Measurements from ENCODE around the gene TFDP1.

Gene TFDP1

DNA sequence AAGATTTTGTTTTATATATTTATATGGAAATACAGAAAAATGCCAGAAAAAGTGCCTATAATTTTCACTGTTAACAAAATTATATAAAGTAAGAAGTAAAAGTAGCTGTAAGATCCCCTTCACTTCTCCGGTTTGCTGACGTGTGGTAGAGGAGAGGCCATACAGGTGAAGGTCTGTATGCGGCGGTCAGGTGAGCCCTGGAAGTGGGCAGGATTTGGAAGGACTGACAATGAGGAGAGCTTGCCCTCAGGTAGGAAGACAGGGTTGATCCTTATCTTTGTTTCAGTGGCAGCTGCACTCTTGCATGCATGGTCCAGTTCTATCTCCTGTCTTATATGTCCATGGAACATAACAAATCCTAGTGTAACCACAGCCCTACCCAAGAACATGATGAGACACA lies 16.9 kb upstream of the TFDP1 start:
- DNase-seq (ENCODE audit: low spot score) = no peak

- DNase-seq (ENCODE audit: low spot score) = no peak
Observed at GRCh38 chr13:113573065-113573464, 11.5 kb upstream of the TFDP1 start.

GRCh38 chr13:113576597-113576996 lies 8.0 kb upstream of the TFDP1 start:
- no peak for DNase-seq (ENCODE audit: low spot score)

GRCh38 chr13:113577881-113578435 lies 6.6 kb upstream of the TFDP1 start:
- DNase-seq (ENCODE audit: low spot score) = no peak

DNA sequence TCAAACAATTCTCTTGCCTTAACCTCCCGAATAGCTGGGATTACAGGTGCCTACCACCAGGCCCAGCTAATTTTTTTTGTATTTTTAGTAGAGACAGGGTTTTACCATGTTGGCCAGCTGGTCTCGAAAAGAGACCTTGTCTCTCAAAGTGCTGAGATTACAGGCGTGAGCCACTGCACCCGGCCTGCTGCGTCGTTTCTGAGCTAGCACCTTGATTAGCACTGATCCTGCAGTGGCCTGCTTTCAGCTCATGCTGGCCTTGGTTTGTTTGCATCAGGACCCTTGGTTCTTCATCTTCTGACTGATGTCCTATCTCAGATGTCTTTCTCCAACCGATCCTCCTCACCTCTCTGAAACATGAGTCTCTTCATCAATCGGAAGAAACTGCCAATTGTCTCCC lies 4.9 kb upstream of the TFDP1 start:
- no peak for DNase-seq (ENCODE audit: low spot score)

GRCh38 chr13:113581871-113582270 lies 2.7 kb upstream of the TFDP1 start:
- peak; percentile 26 for DNase-seq (ENCODE audit: low spot score)

DNA sequence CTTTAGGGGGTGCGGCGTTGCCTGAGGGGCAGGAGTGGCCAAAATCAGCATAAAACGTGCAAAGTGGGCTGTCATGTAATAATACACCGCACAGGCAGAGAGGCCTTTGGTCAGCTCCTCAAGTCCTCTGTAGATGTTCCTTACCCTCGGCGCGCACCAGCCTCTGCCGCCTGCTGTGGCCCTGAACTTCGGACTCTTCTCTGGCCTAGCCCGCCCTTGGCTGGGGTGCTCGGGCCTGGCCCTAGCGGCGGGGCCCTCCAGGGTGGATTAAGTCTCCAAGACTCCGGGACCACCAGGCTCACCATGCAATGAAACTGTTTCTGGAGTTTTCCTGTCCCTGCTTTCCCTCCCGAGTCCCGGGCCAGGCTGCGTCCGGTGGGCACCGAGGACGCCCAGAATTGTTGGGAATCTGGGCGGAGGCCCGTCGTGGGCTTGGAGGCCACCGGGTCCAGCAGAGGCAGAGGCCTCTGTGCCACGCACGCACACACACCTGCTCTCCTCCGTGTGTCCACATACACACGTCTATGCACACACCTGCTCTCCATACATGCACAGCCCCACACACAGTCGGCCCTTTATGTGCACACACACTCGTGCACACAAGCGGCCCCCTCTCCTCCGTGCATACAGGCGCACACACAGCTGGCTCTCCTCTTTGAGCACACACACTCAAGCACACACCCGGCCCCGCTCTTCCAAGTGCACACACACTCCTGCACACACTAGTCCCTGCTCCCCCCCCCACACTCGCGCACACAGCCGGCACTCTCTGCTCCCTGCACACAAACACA lies 1.5 kb upstream of the TFDP1 start:
- DNase-seq (ENCODE audit: low spot score) = peak; percentile 45

GRCh38 chr13:113584870-113585671 lies 518 bp downstream of the TFDP1 start:
- peak; percentile 65 for DNase-seq (ENCODE audit: low spot score)

DNA sequence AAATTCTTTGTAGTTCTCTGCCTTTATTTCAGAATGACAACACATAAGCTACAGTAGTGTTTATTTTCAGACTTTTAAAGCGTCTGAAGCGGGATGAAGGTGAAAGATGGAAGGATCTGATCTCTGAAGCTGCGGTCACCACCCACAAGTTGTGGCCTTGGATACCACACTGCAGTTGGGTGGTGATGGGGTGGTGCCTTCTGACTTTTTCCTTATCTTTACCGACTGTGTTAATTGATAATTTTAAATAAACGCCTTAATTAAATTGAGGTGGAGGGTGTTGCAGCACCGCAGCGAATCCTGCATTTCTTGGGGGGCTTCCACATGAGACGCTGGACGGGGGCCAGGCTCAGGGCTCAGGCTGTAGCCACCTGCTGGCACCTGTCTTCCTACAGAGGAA lies 1.3 kb downstream of the TFDP1 start:
- no peak for DNase-seq (ENCODE audit: low spot score)

GRCh38 chr13:113586661-113587479 lies 2.3 kb downstream of the TFDP1 start:
- peak; percentile 43 for DNase-seq (ENCODE audit: low spot score)

DNA sequence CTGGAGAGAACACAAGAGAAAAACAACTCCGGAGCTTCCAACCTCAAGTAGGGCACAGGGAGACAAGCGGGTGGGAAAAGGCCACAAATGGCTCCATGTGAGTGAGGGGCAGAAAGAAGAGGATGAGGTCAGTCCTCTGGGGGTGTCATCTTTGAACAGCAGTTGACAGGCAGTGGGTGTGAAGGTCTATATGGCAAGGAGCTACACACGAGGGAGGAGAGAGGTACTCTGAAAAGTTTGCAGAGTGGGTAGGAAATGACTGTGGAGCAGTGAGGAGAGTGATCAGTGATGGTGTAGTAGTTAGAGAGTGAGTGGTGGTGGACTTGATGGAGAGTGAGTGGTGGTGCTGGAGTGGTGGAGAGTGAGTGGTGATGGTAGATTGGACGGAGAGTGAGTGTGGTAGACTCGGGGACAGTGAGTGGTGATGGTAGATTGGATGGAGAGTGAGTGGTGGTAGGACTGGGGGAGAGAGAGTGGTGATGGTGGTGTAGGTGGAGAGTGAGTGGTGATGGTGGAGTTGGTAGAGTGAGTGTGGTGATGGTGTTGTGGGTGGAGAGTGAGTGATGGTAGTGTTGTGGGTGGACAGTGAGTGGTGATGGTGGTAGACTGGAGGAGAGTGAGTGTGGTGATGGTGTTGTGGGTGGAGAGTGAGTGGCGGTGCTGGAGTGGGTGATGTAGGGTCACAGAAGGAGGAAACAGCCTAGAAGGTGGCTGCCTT lies 4.0 kb downstream of the TFDP1 start:
- DNase-seq (ENCODE audit: low spot score) = peak; percentile 16

GRCh38 chr13:113589251-113589960 lies 4.9 kb downstream of the TFDP1 start:
- no peak for DNase-seq (ENCODE audit: low spot score)

GRCh38 chr13:113589961-113590339 lies 5.4 kb downstream of the TFDP1 start:
- no peak for DNase-seq (ENCODE audit: low spot score)

- peak; percentile 23 for DNase-seq (ENCODE audit: low spot score)
Observed at GRCh38 chr13:113591750-113592149, 7.2 kb downstream of the TFDP1 start.

- DNase-seq (ENCODE audit: low spot score) = peak; percentile 29
Observed at GRCh38 chr13:113592571-113592970, 8.0 kb downstream of the TFDP1 start.

DNA sequence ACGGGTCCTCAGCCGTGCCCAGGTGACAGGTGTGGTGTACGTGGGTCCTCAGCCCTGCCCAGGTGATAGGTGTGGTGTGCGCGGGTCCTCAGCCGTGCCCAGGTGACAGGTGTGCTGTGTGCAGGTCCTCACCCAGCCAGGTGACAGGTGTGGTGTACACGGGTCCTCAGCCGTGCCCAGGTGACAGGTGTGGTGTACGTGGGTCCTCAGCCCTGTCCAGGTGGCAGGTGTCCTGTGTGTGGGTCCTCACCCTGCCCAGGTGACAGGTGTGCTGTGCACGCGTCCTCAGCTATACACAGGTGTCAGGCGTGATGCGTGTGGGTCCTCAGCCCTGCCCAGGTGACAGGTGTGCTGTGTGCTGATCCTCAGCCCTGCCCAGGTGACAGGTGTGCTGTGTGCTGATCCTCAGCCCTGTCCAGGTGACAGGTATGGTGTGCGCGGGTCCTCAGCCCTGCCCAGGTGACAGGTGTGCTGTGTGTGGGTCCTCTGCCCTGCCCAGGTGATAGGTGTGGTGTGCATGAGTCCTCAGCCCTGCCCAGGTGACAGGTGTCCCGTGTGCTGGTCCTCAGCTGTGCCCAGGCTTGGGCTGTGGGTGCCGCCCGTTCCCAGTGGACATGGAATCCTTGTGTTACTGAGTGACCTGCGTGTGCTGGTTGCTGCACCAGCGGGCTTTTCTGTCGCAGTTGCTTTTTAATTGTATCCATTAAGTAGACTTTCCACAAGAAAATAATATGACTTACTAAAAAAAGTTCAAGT lies 9.7 kb downstream of the TFDP1 start:
- DNase-seq (ENCODE audit: low spot score) = peak; percentile 26

DNA sequence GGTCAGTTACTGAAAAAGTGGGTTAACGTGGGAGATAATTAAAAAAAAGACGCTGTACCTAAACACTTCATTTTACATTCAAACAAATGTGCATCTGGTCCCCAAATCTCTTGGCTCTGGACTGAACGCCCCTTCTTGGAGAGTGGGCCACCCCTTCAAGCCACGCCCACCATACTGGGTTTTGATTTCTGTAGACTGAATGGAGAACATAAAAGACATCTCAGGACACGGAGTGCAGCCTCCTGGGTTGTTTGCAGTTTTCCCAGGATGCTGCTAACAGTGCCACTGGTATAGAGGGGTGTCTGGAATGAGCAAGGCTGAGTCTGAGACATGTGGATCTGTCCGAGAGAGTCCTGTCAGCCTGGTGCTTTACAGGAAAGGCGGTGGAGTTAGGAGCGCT lies 10.6 kb downstream of the TFDP1 start:
- peak; percentile 25 for DNase-seq (ENCODE audit: low spot score)

- DNase-seq (ENCODE audit: low spot score) = peak; percentile 36
Observed at GRCh38 chr13:113596321-113597200, 12.0 kb downstream of the TFDP1 start.

Measured in ecto neural progenitor cell (in vitro differentiated cells).